Right atrium auricular region (tissue), 2 donors: Measurements from ENCODE around the gene AOC2. TPM values are rescaled to one million over a fixed set of nuclear protein-coding genes. Genes with fewer than 3 reads are reported as not detected.
"Not testable (repeated sequence)": the region's sequence is repeated elsewhere in the genome, so short reads cannot be mapped to it uniquely, and the experiment has no call there.

Source experiments
- DNase-seq: peaks from one replicate; pipeline ENCODE4 v3.0.0-alpha.2; 2019; ENCODE audit warnings: low spot score
- H3K27ac ChIP-seq, 2 donors: fragments of 200-600 bp; sonication (generic); 1 replicate in 1 of 2; 2 replicates in 1 of 2; pipeline ENCODE4 v1.5.1; 2016 to 2019
- H3K27me3 ChIP-seq, 2 donors: fragments of 200-600 bp; sonication (generic); one replicate each; pipeline versions ENCODE4 v1.5.1 to v1.6.0; 2017 to 2019
- H3K36me3 ChIP-seq: fragments of 200-600 bp; sonication (generic); one replicate; pipeline ENCODE4 v1.5.1; 2016
- H3K4me1 ChIP-seq, 2 donors: fragments of 200-600 bp; sonication (generic); one replicate each; pipeline versions ENCODE4 v1.5.1 to v1.6.0; 2017 to 2019
- H3K4me3 ChIP-seq, 2 donors: fragments of 200-600 bp; sonication (generic); 1 replicate in 1 of 2; 2 replicates in 1 of 2; pipeline ENCODE4 v1.5.1; 2017 to 2019; ENCODE audit warnings: mild to moderate bottlenecking in 1 of 2, moderate library complexity in 1 of 2
- H3K9me3 ChIP-seq, 2 donors: fragments of 200-600 bp; sonication (generic); one replicate each; pipeline ENCODE4 v1.5.1; 2019
- CTCF ChIP-seq, 2 donors: fragments of 200-600 bp; sonication (generic); IDR thresholded peaks; one replicate each; pipeline ENCODE4 v1.5.1; 2019; ENCODE audit warnings: antibody characterized with exemption in 2 of 2
- microRNA-seq, 2 donors: library from miRNA; unstranded; fragments of <30 nt; microRNA quantifications; one replicate each; pipeline ENCODE4, GENCODE V29; 2016 to 2017; ENCODE audit warnings: borderline number of aligned reads in 2 of 2, borderline replicate concordance in 1 of 2
- total RNA-seq, 2 donors: library from RNA; depleted of rRNA; stranded (reverse); fragments of >200 nt; gene quantifications; one replicate each; pipeline ENCODE4 v1.1.0, GENCODE V29; 2016

AOC2 gene
- total RNA-seq, 2 donors from 2014 or later, result 0.55 TPM; not detected in 1

- TF ChIP-seq CTCF (IDR thresholded peaks at IDR 0.05), result no peak
- Histone ChIP-seq H3K36me3 (no peaks in the 10 kb centered on the region), H3K4me3 (no peak overlapping the region), H3K27me3 (no peaks in the 10 kb centered on the region), H3K27ac (no peak overlapping the region), H3K9me3 (no peaks in the 10 kb centered on the region), H3K4me1 (peaks cover 0 to 24% of the 10 kb centered on the region in 2 donors)
- no peak for DNase-seq
These were observed 53.9 kb downstream of the AOC2 start for GRCh38 chr17:42898147-42898811.

- not testable (repeated sequence) for H3K4me1 ChIP-seq, H3K36me3 ChIP-seq, H3K9me3 ChIP-seq, H3K4me3 ChIP-seq, H3K27me3 ChIP-seq, H3K27ac ChIP-seq, DNase-seq
These were observed 55.6 kb downstream of the AOC2 start for GRCh38 chr17:42899981-42900380.

Small RNA genes lying within 50 kb of the gene (microRNA-seq; reads per million reads assigned to microRNA genes)
- gene MIR6781, result 0 reads per million in 2 donors

Other genes starting within 250 kb of the AOC2 start
- 10 to 100 TPM; 30.4 to 31.1 TPM for gene RETREG3, start 235.2 kb upstream of the AOC2 start, total RNA-seq
- gene TUBG1, start 234.9 kb upstream of the AOC2 start, total RNA-seq, result 10 to 100 TPM; 28.8 to 55.9 TPM
- gene TUBG2, start 185.3 kb upstream of the AOC2 start, total RNA-seq, result 10 to 100 TPM; 18.2 to 25.7 TPM
- gene PLEKHH3, start 167.6 kb upstream of the AOC2 start, total RNA-seq, result 10 to 100 TPM; 14.5 to 26.5 TPM
- gene CCR10, start 162.7 kb upstream of the AOC2 start, total RNA-seq, result 1 to 10 TPM; 1.3 to 4.4 TPM
- 1 to 10 TPM in 1 of 2 donors, under 1 TPM in 1; 0.96 to 2.0 TPM for gene CNTNAP1, start 162.0 kb upstream of the AOC2 start, total RNA-seq
- 10 to 100 TPM; 30.5 to 32.5 TPM for gene EZH1, start 99.5 kb upstream of the AOC2 start, total RNA-seq
- 10 to 100 TPM; 28.9 to 35.2 TPM for gene RAMP2, start 83.4 kb upstream of the AOC2 start, total RNA-seq
- 10 to 100 TPM; 37.9 to 39.8 TPM for gene VPS25, start 71.1 kb upstream of the AOC2 start, total RNA-seq
- gene WNK4, start 64.0 kb upstream of the AOC2 start, total RNA-seq, result under 1 TPM in 1 of 2 donors, not detected in 1; 0.08 TPM
- 10 to 100 TPM; 71.6 to 77.4 TPM for gene COA3, start 45.9 kb upstream of the AOC2 start, total RNA-seq
- gene CNTD1, start 45.7 kb upstream of the AOC2 start, total RNA-seq, result under 1 TPM in 1 of 2 donors, not detected in 1; 0.16 TPM
- gene BECN1, start 20.3 kb upstream of the AOC2 start, total RNA-seq, result 100 to 1,000 TPM in 1 of 2 donors, 10 to 100 TPM in 1; 67.9 to 105 TPM
- 10 to 100 TPM; 63.8 to 66.1 TPM for gene PSME3, start 11.2 kb upstream of the AOC2 start, total RNA-seq
- gene AOC3, start 6.6 kb downstream of the AOC2 start, total RNA-seq, result 10 to 100 TPM in 1 of 2 donors, 1 to 10 TPM in 1; 7.8 to 10.3 TPM
- not detected for gene G6PC1, start 56.2 kb downstream of the AOC2 start, total RNA-seq
- gene AARSD1, start 119.9 kb downstream of the AOC2 start, total RNA-seq, result 10 to 100 TPM; 17.8 to 24.6 TPM
- gene PTGES3L, start 135.5 kb downstream of the AOC2 start, total RNA-seq, result 10 to 100 TPM; 29.6 to 52.3 TPM
- 10 to 100 TPM in 1 of 2 donors, 1 to 10 TPM in 1; 9.9 to 11.1 TPM for gene RUNDC1, start 136.0 kb downstream of the AOC2 start, total RNA-seq
- 1,000 to 10,000 TPM in 1 of 2 donors, 100 to 1,000 TPM in 1; 551 to 1,071 TPM for gene RPL27, start 153.8 kb downstream of the AOC2 start, total RNA-seq
- gene IFI35, start 162.2 kb downstream of the AOC2 start, total RNA-seq, result 10 to 100 TPM; 11.4 to 19.0 TPM
- 10 to 100 TPM; 51.4 to 99.8 TPM for gene VAT1, start 177.8 kb downstream of the AOC2 start, total RNA-seq
- gene RND2, start 180.7 kb downstream of the AOC2 start, total RNA-seq, result 1 to 10 TPM in 1 of 2 donors, under 1 TPM in 1; 0.63 to 3.5 TPM